Right ventricle myocardium superior (tissue), 1 donor: ENCODE results near the gene NRAS. TPM values are rescaled to one million over a fixed set of nuclear protein-coding genes. Genes with fewer than 3 reads are reported as not detected.

Experiments used
- total RNA-seq: library from RNA; stranded (reverse); fragmentation: NEBNext Ultra II Directional; extraction: Animal tissue kit (Norgen Biotek cat#: 25700); gene quantifications from one replicate; pipeline ENCODE4 v1.2.1, GENCODE V29; 2021
- donor health status: DM: no; HTN: yes; CAD: no; lungs with severe emphysema.

NRAS gene
- total RNA-seq, 1 donor from 2014 or later, result 5.9 TPM

Other genes with a start within 250 kb of the NRAS start
- 13.3 TPM for gene TRIM33, start 205.6 kb downstream of the NRAS start, total RNA-seq
- 27.9 TPM for gene BCAS2, start 135.2 kb downstream of the NRAS start, total RNA-seq
- 2.6 TPM for gene DENND2C, start 46.7 kb downstream of the NRAS start, total RNA-seq
- gene AMPD1, start 21.2 kb downstream of the NRAS start, total RNA-seq, result not detected
- gene CSDE1, start 41.2 kb upstream of the NRAS start, total RNA-seq, result 901 TPM
- gene SIKE1, start 63.9 kb upstream of the NRAS start, total RNA-seq, result 26.5 TPM
- not detected for gene SYCP1, start 138.1 kb upstream of the NRAS start, total RNA-seq